Vagina (tissue), 2 donors: ENCODE measurements around the gene HOXA9. TPM values are rescaled to one million over a fixed set of nuclear protein-coding genes. Genes with fewer than 3 reads are reported as not detected.
A peak's percentile ranks its signal among the peaks of the same experiment; 100 is the strongest.

Source experiments
- DNase-seq, 2 donors: peaks; one replicate each; pipeline ENCODE4 v3.0.0-alpha.2; 2017; ENCODE audit errors: extremely low spot score in 2 of 2
- H3K27ac ChIP-seq: fragments of 200-600 bp; sonication (generic); one replicate; pipeline ENCODE4 v1.5.1; 2019
- H3K27me3 ChIP-seq: fragments of 200-600 bp; sonication (generic); one replicate; pipeline ENCODE4 v1.5.1; 2019
- H3K36me3 ChIP-seq, 2 donors: fragments of 200-600 bp; sonication (generic); one replicate each; pipeline ENCODE4 v1.5.1; 2017 to 2019
- H3K4me1 ChIP-seq: fragments of 200-600 bp; sonication (generic); one replicate; pipeline ENCODE4 v1.5.1; 2019
- H3K4me3 ChIP-seq, 2 donors: fragments of 200-600 bp; sonication (generic); 1 replicate in 1 of 2; 2 replicates in 1 of 2; pipeline ENCODE4 v1.5.1; 2016 to 2019
- H3K9me3 ChIP-seq: fragments of 200-600 bp; sonication (generic); one replicate; pipeline ENCODE4 v1.5.1; 2019
- CTCF ChIP-seq, 3 experiments: fragments of 450-650 bp in 2 of 3; fragments of 200-600 bp in 1 of 3; sonication (generic) in 1 of 3; IDR thresholded peaks; one replicate each; pipeline ENCODE4 v1.5.1; 2017 to 2019; ENCODE audit warnings: antibody characterized with exemption in 3 of 3, mild to moderate bottlenecking in 2 of 3, moderate library complexity in 2 of 3
- POLR2A ChIP-seq, 2 donors: fragments of 450-650 bp; IDR thresholded peaks; one replicate each; pipeline ENCODE4 v1.6.1; 2017; ENCODE audit warnings: antibody characterized with exemption in 2 of 2, mild to moderate bottlenecking in 2 of 2, moderate library complexity in 2 of 2
- POLR2AphosphoS5 ChIP-seq, 2 donors: sonication (generic); formaldehyde crosslinking; IDR thresholded peaks; one replicate each; pipeline ENCODE4 v1.9.0; 2017; ENCODE audit warnings: antibody characterized with exemption in 2 of 2, mild to moderate bottlenecking in 2 of 2, low read depth in 1 of 2; ENCODE audit not compliant: insufficient read depth in 1 of 2
- intact Hi-C: fragments of 100-400 bp; cut with DNase I; formaldehyde crosslinking; loops from one replicate; pipeline ENCODE4 v1.15.1; 2023
- total RNA-seq: library from RNA; depleted of rRNA; stranded (reverse); fragments of >200 nt; gene quantifications from one replicate; pipeline ENCODE4 v1.2.3, GENCODE V29; 2016

HOXA9 gene
- total RNA-seq, 1 donor from 2014 or later, result 13.0 TPM

- Histone ChIP-seq H3K27ac (peak overlapping the region; percentile 75), H3K27me3 (no peaks in the 10 kb centered on the region), H3K4me1 (peaks cover 38% of the 10 kb centered on the region), H3K9me3 (no peaks in the 10 kb centered on the region), H3K36me3 (no peaks in the 10 kb centered on the region), H3K4me3 (peak overlapping the region; percentile 55 to 64)
- no peak for TF ChIP-seq POLR2A (IDR thresholded peaks at IDR 0.05)
- no peak for TF ChIP-seq POLR2AphosphoS5 (IDR thresholded peaks at IDR 0.05; ENCODE audit: insufficient read depth in 1 of 2, low read depth in 1 of 2)
- peak in 1 of 3 experiments; percentile 0 for TF ChIP-seq CTCF (IDR thresholded peaks at IDR 0.05)
- intact Hi-C loops, result loop anchor here (10.0 kb wide), 1 partner anchor 1306 kb away; no protein-coding TSS in a partner anchor
- no peak for DNase-seq
Measured at GRCh38 chr7:27161214-27161720, 4.1 kb downstream of the HOXA9 start.

GRCh38 chr7:27160546-27161213 is 4.7 kb downstream of the HOXA9 start:
- DNase-seq, result no peak
- Histone ChIP-seq H3K27me3 (no peaks in the 10 kb centered on the region), H3K27ac (peak overlapping the region; percentile 75), H3K4me3 (peak overlapping the region; percentile 55 to 64), H3K9me3 (no peaks in the 10 kb centered on the region), H3K4me1 (peaks cover 42% of the 10 kb centered on the region), H3K36me3 (no peaks in the 10 kb centered on the region)
- TF ChIP-seq POLR2A (IDR thresholded peaks at IDR 0.05) (no peak), CTCF (IDR thresholded peaks at IDR 0.05) (peak; percentile 98 to 100 (median 99)), POLR2AphosphoS5 (IDR thresholded peaks at IDR 0.05; ENCODE audit: insufficient read depth in 1 of 2, low read depth in 1 of 2) (peak; percentile 9 to 29)
- intact Hi-C loops, result loop anchor here (10.0 kb wide), 1 partner anchor 1306 kb away; no protein-coding TSS in a partner anchor

GRCh38 chr7:27160145-27160545 is 5.2 kb downstream of the HOXA9 start:
- DNase-seq, result no peak
- TF ChIP-seq POLR2A (IDR thresholded peaks at IDR 0.05), result no peak
- TF ChIP-seq CTCF (IDR thresholded peaks at IDR 0.05), result no peak
- no peak for TF ChIP-seq POLR2AphosphoS5 (IDR thresholded peaks at IDR 0.05; ENCODE audit: insufficient read depth in 1 of 2, low read depth in 1 of 2)
- Histone ChIP-seq H3K4me3 (peak overlapping the region; percentile 55 to 64), H3K36me3 (no peaks in the 10 kb centered on the region), H3K9me3 (no peaks in the 10 kb centered on the region), H3K27me3 (no peaks in the 10 kb centered on the region), H3K27ac (peak overlapping the region; percentile 75), H3K4me1 (peaks cover 44% of the 10 kb centered on the region)
- intact Hi-C loops, result loop anchor here (10.0 kb wide), 1 partner anchor 1305 kb away; no protein-coding TSS in a partner anchor

- H3K36me3 ChIP-seq, result no peaks in the 10 kb centered on the region
- H3K27me3 ChIP-seq, result no peaks in the 10 kb centered on the region
- DNase-seq, result no peak
- H3K9me3 ChIP-seq, result no peaks in the 10 kb centered on the region
- intact Hi-C loops, result loop anchor here (10.0 kb wide), 2 partner anchors 955 to 1305 kb away; partner anchors contain the start of genes CBX3 and HNRNPA2B1
- no peak for TF ChIP-seq POLR2AphosphoS5 (IDR thresholded peaks at IDR 0.05; ENCODE audit: insufficient read depth in 1 of 2, low read depth in 1 of 2)
- no peak for TF ChIP-seq CTCF (IDR thresholded peaks at IDR 0.05)
- no peak for TF ChIP-seq POLR2A (IDR thresholded peaks at IDR 0.05)
- peak overlapping the region; percentile 75 for H3K27ac ChIP-seq
- peak overlapping the region; percentile 55 to 64 for H3K4me3 ChIP-seq
- peaks cover 45% of the 10 kb centered on the region for H3K4me1 ChIP-seq
Measured at GRCh38 chr7:27159266-27160144, 5.8 kb downstream of the HOXA9 start.
